Aorta (tissue), 5 donors: ENCODE results near the gene CERS5. TPM values are rescaled to one million over a fixed set of nuclear protein-coding genes. Genes with fewer than 3 reads are reported as not detected.
A peak's percentile ranks its signal among the peaks of the same experiment; 100 is the strongest.

Experiments
- ATAC-seq: fragments of 200-7000 bp; cut with Tn5 transposase; one replicate; pipeline ENCODE4 v1.9.1; 2022; ENCODE audit warnings: moderate library complexity; ENCODE audit not compliant: low FRiP score
- DNase-seq, 2 donors: peaks; one replicate each; pipeline ENCODE4 v3.0.0-alpha.2; 2020
- H3K27ac ChIP-seq, 2 donors: one replicate each; pipeline ENCODE4 v1.5.1; 2013; ENCODE audit warnings: low read length in 2 of 2, mild to moderate bottlenecking in 2 of 2, moderate library complexity in 2 of 2, control low read depth in 1 of 2, inconsistent platforms in 1 of 2, low read depth in 1 of 2
- H3K27me3 ChIP-seq, 2 donors: one replicate each; pipeline ENCODE4 v1.6.1; 2013; ENCODE audit warnings: control low read depth in 1 of 2, low read length in 1 of 2, mild to moderate bottlenecking in 1 of 2, moderate library complexity in 1 of 2; ENCODE audit not compliant: insufficient read depth in 2 of 2, control insufficient read depth in 1 of 2
- H3K36me3 ChIP-seq, 2 donors: one replicate each; pipeline ENCODE4 v1.6.1; 2013; ENCODE audit warnings: control low read depth in 1 of 2, low read length in 1 of 2, mild to moderate bottlenecking in 1 of 2; ENCODE audit not compliant: insufficient read depth in 2 of 2, control insufficient read depth in 1 of 2
- H3K4me1 ChIP-seq, 2 donors: one replicate each; pipeline ENCODE4 v1.6.1; 2013; ENCODE audit warnings: low read length in 2 of 2, control low read depth in 1 of 2, mild to moderate bottlenecking in 1 of 2, moderate library complexity in 1 of 2; ENCODE audit not compliant: insufficient read depth in 2 of 2, control insufficient read depth in 1 of 2
- H3K4me3 ChIP-seq, 2 donors: one replicate each; pipeline ENCODE4 v1.5.1; 2013; ENCODE audit warnings: low read length in 2 of 2, control low read depth in 1 of 2, mild to moderate bottlenecking in 1 of 2
- H3K9me3 ChIP-seq: one replicate; pipeline ENCODE4 v1.6.1; 2013; ENCODE audit warnings: mild to moderate bottlenecking, low read length; ENCODE audit not compliant: control insufficient read depth
- WGBS, 2 donors: extraction: QIAGEN DNeasy Blood & Tissue Kit; methylation state at CpG; one replicate each; pipeline ENCODE4 v1.1.7; 2013; 5-methylcytosine and 5-hydroxymethylcytosine counted together
- intact Hi-C, 2 donors: fragments of 100-400 bp; cut with DNase I; formaldehyde crosslinking; loops; one replicate each; pipeline versions ENCODE4 v1.14.2 to v1.15.0; 2022
- long read RNA-seq, 2 donors: library from polyadenylated mRNA; unstranded; transcript quantifications; one replicate each; pipeline ENCODE4 v2.0.0, GENCODE V29; 2020 to 2021
- polyA plus RNA-seq, 2 donors: library from polyadenylated mRNA; stranded (reverse); fragments of 200-250 nt; gene quantifications; one replicate each; pipeline ENCODE4 v1.2.3, GENCODE V29; 2013
- total RNA-seq, 2 donors: library from RNA; stranded (reverse); fragmentation: NEBNext Ultra II Directional; extraction: Animal tissue kit (Norgen Biotek cat#: 25700); gene quantifications; one replicate each; pipeline ENCODE4 v1.2.1, GENCODE V29; 2021
- donor health status: healthy with polysubstance abuse.
- donor health status: Bipolar disorder and iron deficiency.
- donor health status: DM: no; HTN: no; CAD: no.
- donor health status: DM: no; HTN: no; CAD: no.
- donor health status: DM: yes; HTN: yes; CAD: no.

The CERS5 gene, protein sequence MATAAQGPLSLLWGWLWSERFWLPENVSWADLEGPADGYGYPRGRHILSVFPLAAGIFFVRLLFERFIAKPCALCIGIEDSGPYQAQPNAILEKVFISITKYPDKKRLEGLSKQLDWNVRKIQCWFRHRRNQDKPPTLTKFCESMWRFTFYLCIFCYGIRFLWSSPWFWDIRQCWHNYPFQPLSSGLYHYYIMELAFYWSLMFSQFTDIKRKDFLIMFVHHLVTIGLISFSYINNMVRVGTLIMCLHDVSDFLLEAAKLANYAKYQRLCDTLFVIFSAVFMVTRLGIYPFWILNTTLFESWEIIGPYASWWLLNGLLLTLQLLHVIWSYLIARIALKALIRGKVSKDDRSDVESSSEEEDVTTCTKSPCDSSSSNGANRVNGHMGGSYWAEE
- total RNA-seq (10 to 100 TPM; 62.8 to 66.6 TPM), polyA plus RNA-seq (100 to 1,000 TPM in 1 of 2 donors, 10 to 100 TPM in 1; 27.3 to 115 TPM)
- long read RNA-seq, donor 1, transcript CERS5-203 (11 exons, 2,855 nt) = minor isoform, 7 of 215 reads
- long read RNA-seq, donor 1, transcript CERS5-201 (10 exons, 2,051 nt) = major isoform, 158 of 215 reads
- long read RNA-seq, donor 1, partial matches to known transcripts = 4 of 215 reads
- long read RNA-seq, donor 1, other reads (novel, unspliced or antisense) = 46 of 215 reads
- long read RNA-seq, donor 2, transcript CERS5-201 (10 exons, 2,051 nt) = major isoform, 20 of 38 reads
- long read RNA-seq, donor 2, partial matches to known transcripts = 0 of 38 reads
- long read RNA-seq, donor 2, other reads (novel, unspliced or antisense) = 17 of 38 reads

DNA sequence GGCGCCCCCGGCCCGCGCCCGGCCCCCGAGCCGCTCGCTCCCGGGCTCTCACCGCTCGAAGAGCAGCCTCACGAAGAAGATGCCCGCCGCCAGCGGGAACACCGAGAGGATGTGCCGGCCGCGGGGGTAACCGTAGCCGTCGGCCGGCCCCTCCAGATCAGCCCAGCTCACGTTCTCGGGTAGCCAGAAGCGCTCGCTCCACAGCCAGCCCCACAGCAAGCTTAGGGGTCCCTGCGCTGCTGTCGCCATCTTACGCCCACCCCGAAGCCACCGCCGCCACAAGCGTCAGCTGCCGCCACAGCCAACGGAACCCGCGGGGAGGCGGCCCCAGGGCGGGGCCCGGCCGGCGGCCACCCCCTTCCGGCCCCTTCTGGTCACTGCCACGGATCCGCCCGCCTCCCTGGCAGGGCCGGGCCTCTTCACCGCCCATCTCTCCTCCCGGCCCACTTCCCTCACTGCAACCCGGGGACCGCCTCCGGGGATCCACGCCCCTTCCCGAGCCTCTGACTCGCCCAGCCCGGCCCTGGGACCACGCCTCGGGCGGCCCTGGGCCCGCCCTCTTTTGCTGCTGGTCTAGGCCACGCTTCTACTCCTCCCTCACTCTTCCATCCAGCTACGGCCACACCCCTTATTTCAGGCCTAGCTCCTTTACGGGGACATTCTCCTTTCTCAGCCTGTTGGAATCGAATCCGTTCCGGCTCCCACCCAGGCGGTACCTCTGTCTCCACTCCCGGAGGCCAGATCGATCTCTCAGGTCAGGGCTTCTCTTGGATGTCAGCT lies at the start of gene CERS5:
CERS5 (minus strand) TSS at position 321 of the 780 bp plus-strand sequence; CDS start at position 249, 72 bp downstream.
- intact Hi-C loops = loop anchor here (1.0 to 5.0 kb wide), 3 partner anchors 35 to 80 kb away; partner anchors contain the start of gene SMARCD1 (in 1 of the 2)
- H3K36me3 ChIP-seq = no peaks in the 10 kb centered on the region
- H3K4me1 ChIP-seq = no peaks in the 10 kb centered on the region
- no peaks in the 10 kb centered on the region for H3K9me3 ChIP-seq
- WGBS, 2 donors = 1% methylated on average over 52 to 70 of the region's 70 CpGs
- H3K27me3 ChIP-seq = no peaks in the 10 kb centered on the region
- DNase-seq (peak; percentile 99), ATAC-seq (peak; percentile 99)
- peak within 1 kb of the TSS; percentile 29 to 65 for H3K27ac ChIP-seq
- peak within 1 kb of the TSS; percentile 46 to 73 for H3K4me3 ChIP-seq

DNA sequence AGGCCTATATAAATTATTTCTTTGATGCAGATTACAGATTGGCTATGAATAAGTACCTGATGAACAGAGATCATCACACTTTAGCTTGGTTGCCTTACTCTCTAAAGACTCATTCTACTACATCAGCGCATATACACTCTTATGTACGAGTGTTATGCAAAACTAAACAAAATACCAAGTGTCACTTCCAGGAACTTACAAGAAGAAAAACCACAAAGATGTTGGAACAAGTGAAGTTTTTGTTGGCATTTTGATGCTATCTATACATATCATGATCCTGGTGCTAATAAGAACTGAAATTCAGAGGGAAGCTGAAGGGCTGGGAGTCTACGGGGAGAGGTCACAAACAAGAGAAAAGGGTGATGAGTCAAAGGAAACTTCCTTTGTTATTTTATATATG lies 47.9 kb upstream of the CERS5 start:
- Histone ChIP-seq H3K36me3 (no peaks in the 10 kb centered on the region), H3K27ac (no peak overlapping the region), H3K9me3 (no peaks in the 10 kb centered on the region), H3K27me3 (no peaks in the 10 kb centered on the region), H3K4me3 (no peak overlapping the region), H3K4me1 (peaks cover 3 to 7% of the 10 kb centered on the region in 2 donors)
- intact Hi-C loops = no loop called here
- DNase-seq (no peak), ATAC-seq (no peak)
- WGBS, 2 donors = 68 to 70% methylated on average over 3 of the region's 3 CpGs

DNA sequence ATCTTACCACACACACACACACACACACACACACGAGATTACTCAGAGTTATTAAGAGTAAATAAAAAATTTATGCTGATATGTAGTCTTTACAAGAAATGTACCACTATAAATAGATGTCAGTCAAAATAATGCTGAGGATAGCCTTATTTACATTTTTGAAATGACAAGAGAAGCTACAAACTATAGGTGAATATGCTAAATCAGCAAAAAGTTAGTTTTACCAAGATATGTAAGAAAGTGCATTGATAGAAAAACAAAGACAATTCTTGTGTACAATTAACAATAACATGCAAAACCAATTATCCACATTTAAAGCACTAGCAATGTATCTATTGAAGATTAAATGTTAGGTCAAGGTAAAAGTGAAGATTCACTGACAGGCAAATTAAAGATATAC lies 46.8 kb upstream of the CERS5 start:
- intact Hi-C loops = no loop called here

DNA sequence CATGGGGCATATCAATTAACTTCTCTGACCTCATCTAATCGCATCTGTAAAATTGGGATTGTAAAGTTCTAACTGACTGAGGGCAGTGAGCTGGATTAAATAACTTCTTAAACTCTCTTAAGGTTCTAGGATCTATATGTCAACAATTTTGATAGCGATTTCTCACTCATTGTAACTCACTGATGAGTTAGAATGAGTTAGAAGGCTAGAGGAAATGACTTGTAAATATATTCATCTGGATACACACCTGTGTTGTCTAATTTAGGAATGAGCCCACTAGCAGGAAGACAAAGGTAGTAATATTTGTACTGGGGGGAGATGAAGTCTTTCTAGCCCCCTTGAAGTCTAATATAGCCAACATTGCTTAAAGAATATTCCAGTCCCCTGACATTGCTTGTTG lies 46.3 kb upstream of the CERS5 start:
- DNase-seq = no peak
- H3K4me1 ChIP-seq = peaks cover 0 to 1% of the 10 kb centered on the region in 2 donors
- H3K27ac ChIP-seq = no peak overlapping the region
- 88 to 95% methylated on average over 2 of the region's 2 CpGs for WGBS, 2 donors
- H3K4me3 ChIP-seq = no peak overlapping the region
- H3K27me3 ChIP-seq = no peaks in the 10 kb centered on the region
- no peaks in the 10 kb centered on the region for H3K36me3 ChIP-seq
- ATAC-seq = no peak
- intact Hi-C loops = no loop called here
- no peaks in the 10 kb centered on the region for H3K9me3 ChIP-seq

More for the DNA sequence above, 46.8 kb upstream of the CERS5 start:
- no peak overlapping the region for H3K27ac ChIP-seq
- WGBS, 2 donors = 20 to 21% methylated on average over 1 of the region's 1 CpG
- H3K27me3 ChIP-seq = no peaks in the 10 kb centered on the region
- peaks cover 0 to 4% of the 10 kb centered on the region in 2 donors for H3K4me1 ChIP-seq
- no peak for ATAC-seq
- no peak overlapping the region for H3K4me3 ChIP-seq
- DNase-seq = no peak
- no peaks in the 10 kb centered on the region for H3K36me3 ChIP-seq
- no peaks in the 10 kb centered on the region for H3K9me3 ChIP-seq

DNA sequence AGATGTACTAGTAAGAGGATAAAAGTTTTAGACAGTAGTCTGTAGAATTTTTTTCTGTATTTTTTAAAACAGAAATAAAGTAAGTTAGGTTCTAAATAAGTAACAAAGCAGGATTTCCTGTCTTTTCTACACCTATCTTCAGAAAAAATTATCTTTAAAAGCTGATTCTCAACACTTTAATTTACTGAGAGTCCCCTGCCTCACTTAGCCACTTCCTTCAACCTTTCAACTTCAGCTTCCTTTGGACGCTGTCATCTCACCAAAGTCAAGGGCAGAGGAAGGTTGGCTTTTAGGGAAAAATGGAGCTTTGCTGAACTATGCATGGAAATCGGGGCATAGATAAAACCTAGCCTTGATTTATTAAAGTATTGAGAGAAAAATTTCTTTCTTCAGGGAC lies 44.9 kb upstream of the CERS5 start:
- DNase-seq = no peak
- peaks cover 0 to 1% of the 10 kb centered on the region in 2 donors for H3K36me3 ChIP-seq
- H3K9me3 ChIP-seq = no peaks in the 10 kb centered on the region
- no peak for ATAC-seq
- H3K27me3 ChIP-seq = no peaks in the 10 kb centered on the region
- intact Hi-C loops = no loop called here
- no peak overlapping the region for H3K27ac ChIP-seq
- no peak overlapping the region for H3K4me3 ChIP-seq
- WGBS, 2 donors = 45 to 51% methylated on average over 2 of the region's 2 CpGs
- no peaks in the 10 kb centered on the region for H3K4me1 ChIP-seq

DNA sequence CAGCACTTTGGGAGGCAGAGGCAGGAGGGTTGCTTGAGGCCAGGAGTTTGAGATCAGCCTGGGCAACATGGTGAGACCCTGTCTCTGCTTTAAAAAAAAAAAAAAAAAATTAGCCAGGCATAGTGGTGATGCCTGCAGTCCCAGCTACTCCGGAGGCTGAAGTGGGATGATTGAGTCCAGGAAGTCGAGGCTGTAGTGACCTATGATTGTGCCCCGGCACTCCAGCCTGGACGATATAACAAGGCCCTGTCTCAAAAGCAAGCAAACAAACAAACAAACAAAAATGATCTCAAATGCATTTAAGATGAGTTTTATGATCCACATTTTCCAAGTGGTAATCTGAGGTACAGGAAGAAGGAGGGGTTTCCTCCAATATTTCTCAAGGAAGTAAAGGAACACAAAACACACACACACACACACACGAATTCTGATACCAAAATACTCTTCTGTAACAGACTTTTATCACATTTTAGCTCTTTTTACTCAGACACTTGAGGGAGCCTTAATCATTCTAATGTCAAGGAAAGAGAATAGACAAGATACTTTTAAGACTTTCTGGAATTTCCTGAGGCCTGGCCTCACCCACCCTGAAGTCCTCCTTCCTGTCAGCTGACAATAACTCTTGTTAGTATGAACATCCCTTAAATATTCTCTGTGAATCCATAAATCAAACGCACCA lies 44.4 kb upstream of the CERS5 start:
- Histone ChIP-seq H3K4me3 (no peak overlapping the region), H3K27ac (no peak overlapping the region), H3K9me3 (no peaks in the 10 kb centered on the region), H3K27me3 (no peaks in the 10 kb centered on the region), H3K36me3 (peaks cover 0 to 1% of the 10 kb centered on the region in 2 donors), H3K4me1 (peaks cover 0 to under 1% of the 10 kb centered on the region in 2 donors)
- ATAC-seq (no peak), DNase-seq (no peak)
- intact Hi-C loops = no loop called here
- 61 to 63% methylated on average over 6 of the region's 6 CpGs for WGBS, 2 donors

DNA sequence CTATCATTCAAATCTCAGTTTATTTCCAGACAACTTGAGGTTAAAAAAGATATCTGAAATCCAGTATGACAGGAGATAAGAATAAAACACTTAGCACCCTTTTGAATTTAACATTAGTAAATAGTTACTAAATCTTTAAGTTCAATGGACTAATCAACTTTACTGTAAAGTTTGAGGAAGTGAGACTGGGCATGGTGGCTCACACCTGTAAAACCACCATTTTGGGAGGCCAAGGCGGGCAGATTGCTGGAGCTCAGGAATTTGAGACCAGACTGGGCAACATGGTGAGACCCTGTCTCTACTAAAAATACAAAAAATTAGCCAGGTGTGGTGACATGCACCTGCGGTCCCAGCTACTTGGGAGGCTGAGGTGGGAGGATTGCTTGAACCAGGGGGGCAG lies 40.3 kb upstream of the CERS5 start:
- no peak for DNase-seq
- intact Hi-C loops = no loop called here
- Histone ChIP-seq H3K9me3 (no peaks in the 10 kb centered on the region), H3K4me1 (peaks cover 0 to 2% of the 10 kb centered on the region in 2 donors), H3K4me3 (no peak overlapping the region), H3K36me3 (peaks cover 4 to 5% of the 10 kb centered on the region in 2 donors), H3K27ac (no peak overlapping the region), H3K27me3 (no peaks in the 10 kb centered on the region)
- 97 to 99% methylated on average over 2 of the region's 2 CpGs for WGBS, 2 donors
- ATAC-seq = no peak

DNA sequence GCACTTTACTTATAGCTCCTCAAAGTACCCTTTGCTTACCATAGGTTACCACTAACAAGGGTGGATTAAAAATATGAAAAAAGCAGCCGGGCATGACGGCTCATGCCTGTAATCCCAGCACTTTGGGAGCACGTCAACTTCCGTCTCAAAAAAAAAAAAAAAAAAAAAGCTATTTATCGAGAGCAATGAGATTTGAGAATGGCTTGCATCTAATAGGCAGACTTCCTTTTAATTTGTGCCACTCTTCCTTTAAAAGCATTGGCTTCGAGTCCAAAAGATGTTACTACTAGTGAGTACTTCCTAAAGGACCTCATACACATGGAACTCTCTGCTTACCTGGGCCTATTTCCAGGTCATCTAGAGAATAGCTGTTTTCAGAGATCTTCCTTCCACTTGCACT lies 38.5 kb upstream of the CERS5 start:
- peaks cover 0 to 2% of the 10 kb centered on the region in 2 donors for H3K4me1 ChIP-seq
- H3K9me3 ChIP-seq = no peaks in the 10 kb centered on the region
- H3K27me3 ChIP-seq = no peaks in the 10 kb centered on the region
- no peak overlapping the region for H3K27ac ChIP-seq
- H3K36me3 ChIP-seq = peaks cover 5 to 8% of the 10 kb centered on the region in 2 donors
- H3K4me3 ChIP-seq = no peak overlapping the region
- no peak for ATAC-seq
- DNase-seq = no peak
- 83 to 91% methylated on average over 6 of the region's 6 CpGs for WGBS, 2 donors
- intact Hi-C loops = no loop called here
